Right lobe of liver (tissue), 4 donors: Measurements from ENCODE around the gene PDE4B.

Experiments used
- POLR2A ChIP-seq: fragments of 450-650 bp; IDR thresholded peaks from one replicate; pipeline ENCODE4 v1.6.1; 2017; ENCODE audit warnings: antibody characterized with exemption, mild to moderate bottlenecking
- TF ChIP-seq, protein P1 (sequence below), 4 donors: fragments of 200-600 bp in 3 of 4; fragments of 450-650 bp in 1 of 4; IDR thresholded peaks; one replicate each; pipeline versions ENCODE4 v1.5.1 to v1.8.0; 2016 to 2022; ENCODE audit warnings: antibody characterized with exemption in 4 of 4, mild to moderate bottlenecking in 2 of 4
- donor health status: DM: no; HTN: no; CAD: no.
- donor health status: DM: no; HTN: no; CAD: no.
- donor health status: DM: no; HTN: yes; CAD: no.

DNA sequence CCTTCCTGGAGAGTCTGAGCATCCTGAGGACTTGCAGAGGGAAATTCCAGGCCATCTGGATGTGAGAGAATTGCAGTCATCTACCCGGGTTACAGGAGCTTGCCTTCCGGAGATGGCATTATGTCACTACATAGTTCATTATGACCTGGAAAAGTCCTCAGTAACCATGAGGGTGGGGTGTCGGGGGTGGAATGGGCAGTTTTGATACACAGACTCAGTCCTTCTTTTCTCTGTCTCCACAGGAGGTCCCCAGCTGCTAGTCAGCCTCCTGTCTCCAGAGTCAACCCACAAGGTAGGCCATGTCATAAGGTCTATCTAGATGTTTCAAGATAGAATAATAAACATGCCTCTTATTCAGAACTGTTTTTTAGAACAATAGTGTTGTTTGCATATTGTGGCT, 473.1 kb downstream of the PDE4B start:
- TF ChIP-seq, protein P1, sequence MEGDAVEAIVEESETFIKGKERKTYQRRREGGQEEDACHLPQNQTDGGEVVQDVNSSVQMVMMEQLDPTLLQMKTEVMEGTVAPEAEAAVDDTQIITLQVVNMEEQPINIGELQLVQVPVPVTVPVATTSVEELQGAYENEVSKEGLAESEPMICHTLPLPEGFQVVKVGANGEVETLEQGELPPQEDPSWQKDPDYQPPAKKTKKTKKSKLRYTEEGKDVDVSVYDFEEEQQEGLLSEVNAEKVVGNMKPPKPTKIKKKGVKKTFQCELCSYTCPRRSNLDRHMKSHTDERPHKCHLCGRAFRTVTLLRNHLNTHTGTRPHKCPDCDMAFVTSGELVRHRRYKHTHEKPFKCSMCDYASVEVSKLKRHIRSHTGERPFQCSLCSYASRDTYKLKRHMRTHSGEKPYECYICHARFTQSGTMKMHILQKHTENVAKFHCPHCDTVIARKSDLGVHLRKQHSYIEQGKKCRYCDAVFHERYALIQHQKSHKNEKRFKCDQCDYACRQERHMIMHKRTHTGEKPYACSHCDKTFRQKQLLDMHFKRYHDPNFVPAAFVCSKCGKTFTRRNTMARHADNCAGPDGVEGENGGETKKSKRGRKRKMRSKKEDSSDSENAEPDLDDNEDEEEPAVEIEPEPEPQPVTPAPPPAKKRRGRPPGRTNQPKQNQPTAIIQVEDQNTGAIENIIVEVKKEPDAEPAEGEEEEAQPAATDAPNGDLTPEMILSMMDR (IDR thresholded peaks at IDR 0.05) = no peak
- no peak for TF ChIP-seq POLR2A
